Stimulated activated CD4-positive, alpha-beta T cell treated with anti-CD3 and anti-CD28 coated beads, TNF-alpha, amount 100 ng/mL, for 24 hours (primary cell): Measurements from ENCODE around the gene WDR70.
"Not testable (repeated sequence)": the region's sequence is repeated elsewhere in the genome, so short reads cannot be mapped to it uniquely, and the experiment has no call there.

Experiments
- DNase-seq, 3 experiments: peaks; one replicate each; pipeline ENCODE4 v3.0.0-alpha.2; 2020; ENCODE audit warnings: low read depth in 3 of 3

WDR70 gene

DNA sequence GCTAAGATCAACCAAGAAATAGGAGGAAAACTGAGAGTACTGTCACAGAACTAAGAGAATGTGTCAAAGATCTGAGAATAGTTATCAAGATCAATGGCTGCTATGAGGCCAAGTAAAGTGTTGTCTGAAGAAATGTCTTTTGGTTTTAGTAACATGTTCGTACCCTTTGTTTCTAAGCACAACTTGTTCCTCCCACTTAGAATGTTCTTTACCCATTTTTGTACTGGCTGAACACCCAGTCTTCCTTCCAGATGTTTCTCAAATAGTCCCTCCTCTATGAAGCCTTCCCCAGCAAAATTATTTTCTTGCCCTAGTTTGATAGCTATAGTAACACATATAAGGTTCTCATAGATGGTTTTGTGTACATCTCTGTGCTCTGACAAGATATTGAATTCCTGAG, 191.5 kb downstream of the WDR70 start:
- no peak for DNase-seq

DNA sequence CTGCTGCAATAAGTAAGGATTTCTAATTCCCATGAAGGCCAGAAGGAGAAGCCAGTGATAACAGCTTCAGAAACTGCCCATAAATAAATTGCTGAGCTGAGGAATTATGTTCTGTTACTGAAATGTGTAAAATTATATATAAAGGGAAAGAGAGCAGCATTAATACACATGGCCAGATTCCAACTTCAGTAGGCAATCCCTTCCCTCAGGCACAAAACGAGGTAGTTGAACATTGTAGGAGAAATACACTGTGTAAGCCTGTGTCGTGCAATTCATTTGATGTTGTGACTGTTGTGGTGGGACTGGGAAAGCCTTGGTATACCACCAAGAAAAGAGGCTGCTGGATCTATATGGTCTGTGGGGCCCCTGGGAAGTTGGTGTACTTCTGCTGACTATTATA, 192.9 kb downstream of the WDR70 start:
- DNase-seq = no peak

DNA sequence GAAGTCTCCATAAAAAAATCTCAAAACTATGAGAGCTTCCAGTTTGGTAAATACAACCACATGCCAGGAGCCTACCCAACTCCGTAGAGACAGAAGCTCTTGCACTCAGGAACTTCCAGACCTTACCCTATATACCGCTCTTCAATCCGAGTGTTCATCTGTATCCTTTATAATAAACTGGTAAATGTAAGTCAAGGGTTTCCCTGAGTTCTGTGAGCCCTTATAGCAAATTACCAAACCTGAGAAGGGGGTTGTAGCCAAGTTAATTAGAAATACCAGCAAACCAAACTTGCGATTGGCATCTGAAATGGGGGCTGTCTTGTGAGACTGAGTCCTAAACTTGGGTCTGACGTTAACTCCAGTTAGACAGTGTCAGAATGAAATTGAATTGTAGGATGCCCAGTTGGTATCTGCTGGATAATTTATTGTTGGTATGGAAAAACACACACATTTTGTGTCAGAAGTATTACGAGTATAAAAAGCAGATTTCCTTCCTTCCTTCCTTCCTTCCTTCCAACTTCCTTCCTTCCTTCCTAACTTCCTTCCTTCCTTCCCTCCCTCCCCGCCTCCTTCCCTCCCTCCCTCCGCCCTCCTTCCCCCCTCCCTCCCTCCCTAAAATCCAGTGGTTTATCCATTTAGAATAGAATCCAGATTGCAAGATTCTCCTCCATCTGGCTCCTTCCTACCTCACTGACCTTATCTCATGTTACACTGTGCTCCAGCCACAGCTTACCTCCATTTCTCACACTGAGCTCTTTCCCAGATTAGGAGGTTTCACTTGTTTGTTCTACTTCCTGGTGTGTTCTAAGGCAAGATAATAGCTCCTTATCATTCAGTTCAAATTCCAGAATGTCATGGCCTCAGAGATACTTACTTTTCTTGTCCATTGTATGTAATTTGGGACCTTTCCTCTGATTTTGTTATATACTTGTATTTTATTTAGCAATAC, 196.7 kb downstream of the WDR70 start:
- DNase-seq = no peak

DNA sequence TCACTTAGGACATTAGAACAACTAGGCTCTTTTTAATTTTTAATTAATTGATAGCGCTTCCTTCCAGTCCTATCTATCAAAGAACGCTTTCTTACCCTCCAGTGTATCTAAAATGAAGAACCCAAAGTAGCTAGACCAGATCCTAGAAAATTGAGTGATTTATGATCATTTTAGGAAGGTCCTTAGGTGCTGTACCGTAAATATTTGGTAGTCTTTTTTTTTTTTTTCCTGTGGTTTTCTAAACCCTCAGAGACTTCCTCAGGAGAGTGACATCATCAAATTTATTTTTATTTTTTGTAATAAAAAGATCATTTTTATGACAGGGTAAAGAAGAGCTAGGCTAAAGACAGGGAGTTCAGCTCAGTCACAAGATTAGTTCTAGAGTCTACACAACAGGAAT, 197.4 kb downstream of the WDR70 start:
- no peak for DNase-seq

DNA sequence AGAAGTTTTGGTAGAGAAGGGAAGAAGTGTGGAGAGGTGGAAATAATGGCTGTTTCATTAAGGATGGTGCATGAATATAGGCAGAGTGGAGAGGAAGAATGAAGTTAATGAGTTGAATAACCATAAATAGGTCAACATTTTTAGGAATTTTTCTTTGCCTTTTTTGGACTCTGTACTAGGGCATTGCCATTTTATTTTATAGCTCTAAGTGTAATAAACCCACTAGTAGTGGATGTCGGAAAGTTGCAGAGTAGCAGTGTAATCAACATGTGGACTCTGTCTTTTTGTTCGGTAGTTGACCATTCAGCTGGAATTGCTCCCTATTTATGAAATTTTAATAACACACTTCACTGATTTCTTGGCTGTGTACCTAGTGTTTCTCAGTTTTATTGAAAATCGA, 199.1 kb downstream of the WDR70 start:
- DNase-seq = no peak

DNA sequence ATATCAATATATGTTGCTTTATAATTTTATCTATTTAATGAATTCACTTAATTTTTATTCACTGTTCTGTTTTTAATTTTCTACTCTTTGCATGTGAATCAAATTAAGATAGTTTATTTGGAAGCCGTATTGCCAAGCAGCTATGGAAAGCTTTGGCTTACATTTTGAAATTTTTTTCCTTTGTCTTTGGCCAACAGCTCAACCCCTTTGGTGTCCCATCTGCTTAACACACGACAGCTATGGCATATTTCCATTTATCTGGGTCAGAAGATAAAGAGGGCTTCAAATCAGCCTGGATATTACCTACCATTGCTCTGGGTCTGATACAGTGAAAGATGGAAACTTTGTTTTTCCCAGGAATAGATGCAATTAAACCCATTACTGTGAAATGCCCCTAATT, 201.0 kb downstream of the WDR70 start:
- no peak for DNase-seq

DNA sequence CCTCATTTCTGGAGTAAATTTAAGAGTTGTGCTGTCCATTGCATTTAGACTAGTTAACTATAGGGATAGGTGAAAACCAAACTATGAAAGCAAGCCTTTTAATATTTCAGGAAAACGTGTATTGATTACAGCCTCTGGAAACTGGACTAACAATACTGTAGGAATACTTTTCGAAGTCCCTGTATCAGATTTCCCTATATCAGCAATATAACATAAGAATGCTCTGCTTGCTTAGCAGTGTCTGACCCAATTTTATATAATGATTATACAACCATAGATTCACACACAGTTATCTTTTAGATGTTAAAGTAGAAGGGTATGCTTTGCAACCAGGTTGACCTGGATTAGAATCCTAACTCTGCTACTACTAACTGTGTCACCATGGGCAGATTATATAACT, 203.1 kb downstream of the WDR70 start:
- DNase-seq = no peak

DNA sequence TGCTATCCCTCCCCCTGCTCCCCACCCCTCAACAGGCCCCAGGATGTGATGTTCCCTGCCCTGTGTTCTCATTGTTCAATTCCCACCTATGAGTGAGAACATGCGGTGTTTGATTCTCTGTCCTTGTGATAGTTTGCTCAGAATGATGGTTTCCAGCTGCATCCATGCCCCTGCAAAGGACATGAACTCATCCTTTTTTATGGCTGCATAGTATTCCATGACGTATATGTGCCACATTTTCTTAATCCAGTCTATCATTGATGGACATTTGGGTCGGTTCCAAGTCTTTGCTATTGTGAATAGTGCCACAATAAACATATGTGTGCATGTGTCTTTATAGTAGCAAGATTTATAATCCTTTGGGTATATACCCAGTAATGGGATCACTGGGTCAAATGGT, 214.2 kb downstream of the WDR70 start:
- not testable (repeated sequence) for DNase-seq

DNA sequence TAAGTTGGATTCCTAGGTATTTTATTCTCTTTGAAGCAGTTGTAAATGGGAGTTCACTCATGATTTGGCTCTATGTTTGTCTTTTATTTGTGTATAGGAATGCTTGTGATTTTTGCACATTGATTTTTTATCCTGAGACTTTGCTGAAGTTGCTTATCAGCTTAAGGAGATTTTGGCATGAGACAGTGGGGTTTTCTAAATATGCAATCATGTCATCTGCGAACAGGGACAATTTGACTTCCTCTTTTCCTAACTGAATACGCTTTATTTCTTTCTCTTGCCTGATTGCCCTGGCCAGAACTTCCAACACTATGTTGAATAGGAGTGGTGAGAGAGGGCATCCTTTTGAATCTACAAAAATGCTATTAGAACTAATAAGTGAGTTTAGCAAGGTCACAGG, 215.7 kb downstream of the WDR70 start:
- DNase-seq = not testable (repeated sequence)

DNA sequence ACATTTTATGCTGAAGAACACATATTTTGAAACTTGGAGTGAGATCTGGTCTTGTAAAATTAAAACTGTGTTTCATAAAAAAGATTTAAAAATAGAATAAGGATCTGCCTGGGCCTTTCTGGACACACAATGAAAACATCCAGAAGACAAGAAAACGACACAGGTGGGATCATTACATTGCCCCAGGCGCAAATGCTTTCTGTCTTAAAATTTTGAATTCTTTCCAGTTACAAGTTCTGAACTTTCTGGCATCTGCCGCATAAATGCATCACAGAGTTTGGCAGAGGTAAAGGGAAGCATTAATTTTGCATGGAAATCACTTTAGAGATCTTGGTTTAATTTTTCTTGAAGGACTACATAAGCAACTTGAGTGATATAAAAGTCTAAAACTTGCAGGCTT, 219.6 kb downstream of the WDR70 start:
- no peak for DNase-seq

DNA sequence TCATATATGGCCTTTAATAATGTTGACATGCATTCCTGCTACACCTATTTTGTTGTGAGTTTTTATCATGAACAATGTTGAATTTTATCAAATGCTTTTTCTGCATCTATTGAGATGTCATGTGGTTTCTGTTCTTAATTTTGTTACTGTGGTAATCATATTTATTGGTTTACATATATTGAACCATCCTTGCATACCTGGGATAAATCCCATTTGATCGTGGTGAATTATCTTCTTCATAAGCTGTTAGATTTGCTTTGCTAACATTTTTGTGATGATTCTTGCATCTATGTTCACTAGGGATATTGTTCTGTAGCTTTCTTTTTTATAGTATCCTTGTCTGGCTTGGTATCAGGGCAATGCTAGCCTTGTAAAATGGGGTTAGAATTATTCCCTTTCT, 222.0 kb downstream of the WDR70 start:
- DNase-seq = no peak

DNA sequence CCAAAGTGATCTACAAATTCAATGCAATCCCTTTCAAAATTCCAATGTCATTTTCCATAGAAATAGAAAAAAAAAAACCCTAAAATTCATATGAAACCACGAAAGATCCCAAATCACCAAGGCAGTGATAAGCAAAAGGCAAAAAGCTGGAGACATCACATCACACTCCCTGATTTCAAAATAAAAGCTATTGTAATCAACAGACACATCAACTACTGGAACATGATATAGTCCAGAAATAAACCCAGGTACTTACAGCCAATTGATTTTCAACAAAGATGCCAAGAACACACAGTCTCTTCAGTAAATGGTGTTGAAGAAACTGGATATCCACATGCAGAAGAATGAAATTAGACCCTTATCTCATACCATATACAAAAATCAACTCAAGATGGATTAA, 224.0 kb downstream of the WDR70 start:
- no peak for DNase-seq

DNA sequence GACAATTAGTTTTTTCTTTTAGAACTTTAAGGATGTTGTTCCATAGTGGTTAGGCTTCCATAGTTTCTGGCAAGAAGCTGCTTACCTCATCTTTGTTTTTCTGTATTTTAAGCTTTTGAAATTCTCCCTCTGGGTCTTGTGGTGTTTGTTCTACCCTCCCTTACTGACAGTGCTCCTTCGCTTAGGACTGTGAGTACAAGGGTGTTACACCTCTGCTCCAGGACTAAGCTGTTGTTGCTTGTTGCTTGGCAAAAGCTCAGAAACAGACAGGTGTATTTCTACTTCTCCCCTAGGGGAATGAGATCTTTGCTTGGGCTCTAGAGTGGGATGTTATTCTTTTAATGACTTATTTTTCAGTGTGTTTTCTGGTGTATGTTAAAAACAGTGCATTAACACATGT, 225.2 kb downstream of the WDR70 start:
- DNase-seq = no peak

DNA sequence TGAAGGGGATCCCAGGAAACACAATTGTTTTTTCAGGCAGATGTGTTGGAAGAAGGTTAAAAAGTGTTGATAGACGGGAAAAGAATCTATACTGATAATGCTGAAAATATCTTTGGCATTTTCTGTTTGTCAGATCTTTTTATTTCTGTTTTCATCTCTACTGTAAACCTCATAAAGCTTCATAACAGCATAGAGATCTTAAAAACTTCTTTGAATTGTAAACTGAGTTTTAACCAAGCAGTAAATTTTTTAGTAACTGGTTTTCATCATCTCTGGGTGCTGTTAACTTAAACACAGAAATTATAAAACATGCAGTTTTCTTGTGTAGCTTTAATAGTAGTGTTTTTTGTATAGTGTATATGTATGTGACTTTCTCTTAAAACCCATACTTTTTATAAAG, 227.0 kb downstream of the WDR70 start:
- no peak for DNase-seq

DNA sequence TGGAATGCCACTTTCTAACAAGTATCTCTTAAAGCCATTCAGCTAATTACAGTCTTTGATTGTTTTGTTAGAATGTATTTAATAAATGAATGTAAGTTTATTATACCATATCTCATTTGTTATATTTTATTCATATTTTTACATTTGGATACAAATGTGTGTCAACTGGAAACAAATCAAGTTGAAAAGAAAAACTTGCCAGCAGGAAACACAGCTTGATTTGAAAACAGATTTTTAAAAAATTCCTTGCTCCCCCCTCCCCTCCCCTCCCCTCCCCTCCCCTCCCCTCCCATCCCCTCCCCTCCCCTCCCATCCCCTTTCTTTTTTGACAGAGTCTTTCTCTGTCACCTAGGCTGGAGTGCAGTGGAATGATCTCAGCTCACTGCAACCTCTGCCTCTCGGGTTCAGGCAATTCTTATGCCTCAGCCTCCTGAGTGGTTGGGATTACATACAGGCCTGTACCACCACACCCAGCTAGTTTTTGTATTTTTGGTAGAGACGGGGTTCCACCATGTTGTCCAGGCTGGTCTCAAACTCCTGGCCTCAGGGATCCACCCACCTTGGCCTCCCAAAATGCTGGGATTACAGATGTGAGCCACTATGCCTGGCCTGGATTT, 227.6 kb downstream of the WDR70 start:
- DNase-seq = no peak

DNA sequence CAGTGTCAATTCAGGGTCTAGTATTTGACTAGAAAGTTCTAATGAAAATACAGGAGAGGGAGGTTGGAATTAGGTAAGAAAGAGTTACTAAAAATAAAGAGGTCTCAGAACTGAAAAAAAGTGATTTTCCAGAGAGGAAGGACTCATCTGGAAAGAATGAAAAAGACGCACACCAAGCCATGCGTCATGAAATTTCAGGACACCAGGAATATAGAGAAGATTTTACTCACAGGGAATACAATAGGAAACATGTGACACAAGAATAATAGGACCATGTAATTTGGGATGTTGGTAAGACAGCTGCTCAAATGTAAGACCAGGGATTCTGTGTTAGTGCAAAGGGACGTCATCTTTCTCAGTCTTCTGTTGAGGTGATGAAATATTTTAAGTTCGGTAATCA, 236.1 kb downstream of the WDR70 start:
- no peak for DNase-seq

DNA sequence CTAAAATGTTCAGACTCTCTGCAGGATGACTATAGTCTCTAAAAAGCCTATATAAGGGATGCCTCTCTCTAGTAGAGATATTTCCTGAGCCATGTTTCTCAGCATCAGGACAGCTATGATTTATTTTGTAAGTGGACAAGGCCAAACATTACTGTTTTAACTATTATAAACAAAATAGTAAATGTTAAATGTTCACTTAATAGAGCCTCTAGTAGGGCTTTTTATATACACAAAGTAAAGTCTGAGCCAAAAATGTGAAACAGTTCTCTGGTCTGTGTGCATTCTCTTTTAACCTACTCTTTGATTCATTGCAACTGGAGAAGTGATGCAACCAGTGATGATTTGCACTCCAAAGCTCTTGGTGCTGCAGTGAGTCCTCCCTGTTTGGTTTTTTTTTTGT, 240.2 kb downstream of the WDR70 start:
- no peak for DNase-seq

DNA sequence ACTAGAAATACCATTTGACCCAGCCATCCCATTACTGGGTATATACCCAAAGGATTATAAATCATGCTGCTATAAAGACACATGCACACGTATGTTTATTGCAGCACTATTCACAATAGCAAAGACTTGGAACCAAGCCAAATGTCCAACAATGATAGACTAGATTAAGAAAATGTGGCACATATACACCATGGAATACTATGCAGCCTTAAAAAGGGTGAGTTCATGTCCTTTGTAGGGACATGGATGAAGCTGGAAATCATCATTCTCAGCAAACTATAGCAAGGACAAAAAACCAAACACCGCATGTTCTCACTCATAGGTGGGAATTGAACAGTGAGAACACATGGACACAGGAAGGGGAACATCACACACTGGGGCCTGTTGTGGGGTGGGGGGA, 243.2 kb downstream of the WDR70 start:
- DNase-seq = not testable (repeated sequence)

DNA sequence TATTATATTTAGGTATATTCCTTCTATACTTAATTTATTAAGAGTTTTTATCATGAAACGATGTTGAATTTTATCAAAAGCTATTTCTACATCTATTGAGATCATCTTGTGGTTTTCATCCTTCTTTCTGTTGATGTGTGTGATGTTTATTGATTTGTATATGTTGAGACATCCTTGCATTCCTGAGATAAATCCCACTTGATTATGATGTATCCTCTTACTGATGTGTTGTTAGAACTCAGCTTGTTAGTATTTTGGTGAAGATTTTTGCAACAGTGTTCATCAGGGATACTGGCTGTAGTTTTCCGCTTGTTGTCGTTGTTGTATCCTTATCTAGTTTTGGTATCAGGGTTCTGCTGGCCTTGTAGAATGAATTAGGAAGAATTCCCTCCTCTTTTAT, 247.1 kb downstream of the WDR70 start:
- DNase-seq = no peak

DNA sequence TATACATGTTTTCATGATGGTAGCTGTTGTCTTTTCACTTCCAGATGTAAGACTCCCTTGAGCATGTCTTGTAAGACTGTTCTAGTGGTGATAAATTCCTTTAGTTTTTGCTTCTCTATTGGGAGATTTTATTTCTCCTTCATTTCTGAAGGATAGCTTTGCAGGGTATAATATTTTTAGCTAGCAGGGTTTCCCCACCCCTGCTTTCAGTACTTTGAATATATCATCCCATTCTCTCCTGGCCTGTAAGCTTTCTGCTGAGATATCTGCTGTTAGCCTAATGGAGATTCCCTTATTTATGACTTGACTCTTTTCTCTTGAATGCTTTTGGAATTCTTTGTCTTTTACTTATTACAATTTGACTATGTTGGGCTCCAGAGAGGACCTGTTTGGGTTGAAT, 249.8 kb downstream of the WDR70 start:
- DNase-seq = no peak

DNA sequence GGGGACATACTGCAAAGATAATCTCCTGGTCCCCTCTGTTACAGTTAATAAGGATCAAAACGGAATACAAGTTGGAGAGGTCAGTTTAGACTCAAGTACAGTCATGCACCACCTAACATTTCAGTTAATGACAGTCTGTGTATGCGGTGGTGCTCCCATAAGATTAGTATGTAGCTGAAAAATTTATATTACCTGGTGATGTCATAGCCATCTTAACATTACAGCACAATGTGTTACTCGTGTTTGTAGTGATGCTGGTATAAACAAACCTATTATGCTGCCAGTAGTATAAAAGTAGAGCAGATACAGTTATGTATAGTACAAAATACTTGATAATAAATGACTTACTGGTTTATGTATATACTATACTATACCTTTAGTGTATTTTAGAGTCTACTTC, 252.8 kb downstream of the WDR70 start:
- no peak for DNase-seq

DNA sequence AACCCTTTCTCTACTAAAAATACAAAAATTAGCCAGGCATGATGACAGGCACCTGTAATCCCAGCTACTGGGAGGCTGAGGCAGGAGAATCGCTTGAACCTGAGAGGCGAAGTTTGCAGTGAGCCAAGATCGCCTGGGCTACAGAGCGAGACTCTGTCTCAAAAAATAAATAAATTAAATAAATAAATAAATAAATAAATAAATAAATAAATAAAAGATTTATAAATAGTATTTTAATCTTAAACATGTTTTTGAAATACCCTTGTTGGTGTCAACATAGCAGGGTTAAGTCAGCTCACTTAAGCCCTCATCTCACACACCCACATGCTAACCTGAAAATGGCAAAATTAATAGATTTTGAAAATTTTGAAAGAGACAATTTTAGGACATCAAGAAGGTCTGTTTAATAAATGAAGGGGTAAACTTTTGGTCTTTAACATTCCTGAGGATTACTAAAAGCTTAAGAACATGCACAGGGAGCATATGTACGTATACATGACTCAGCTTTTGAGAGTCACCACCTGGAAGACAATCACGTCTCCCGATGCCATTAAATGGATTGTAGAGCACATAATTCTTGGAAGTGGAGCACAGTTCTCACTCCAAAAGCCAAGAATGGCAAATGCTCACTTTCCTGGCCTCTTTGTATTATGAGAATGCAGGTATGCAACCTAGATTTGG, 258.2 kb downstream of the WDR70 start:
- no peak for DNase-seq

DNA sequence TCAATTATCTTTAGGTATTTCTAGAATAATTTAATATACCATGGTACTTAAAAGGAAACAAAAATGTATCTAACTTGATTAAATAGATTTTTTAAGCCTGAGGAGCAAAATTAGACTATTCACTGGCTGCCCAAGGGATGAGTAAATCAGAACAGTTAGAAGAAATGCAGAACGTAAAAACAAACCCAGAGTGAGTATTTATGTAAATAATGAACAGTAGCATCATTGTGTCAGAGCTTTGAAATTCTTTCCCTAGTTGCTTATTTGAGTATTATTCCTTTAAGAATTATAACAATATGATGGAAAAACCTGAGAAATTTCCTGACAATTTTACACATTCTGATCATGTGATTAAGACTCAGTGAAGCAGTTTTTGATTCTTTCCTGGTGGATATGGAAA, 259.8 kb downstream of the WDR70 start:
- DNase-seq = no peak
